Smooth muscle cell (in vitro differentiated cells): ENCODE data around the gene MTHFS. TPM values are rescaled to one million over a fixed set of nuclear protein-coding genes. Genes with fewer than 3 reads are reported as not detected.

Source experiments
- DNase-seq: peaks from one replicate; lab custom pipeline; 2025; ENCODE audit not compliant: unreplicated experiment; lab: John Stamatoyannopoulos, UW
- H2AFZ ChIP-seq: fragments of 200-600 bp; sonication (generic); 2 replicates; pipeline ENCODE4 v1.6.0; 2016; ENCODE audit warnings: antibody characterized with exemption, low read depth, mild to moderate bottlenecking
- H3F3A ChIP-seq: fragments of 200-600 bp; sonication (generic); 2 replicates; pipeline ENCODE4 v1.6.0; 2017; ENCODE audit warnings: antibody characterized with exemption, low read depth
- H3K27ac ChIP-seq: fragments of 200-600 bp; sonication (generic); 2 replicates; pipeline ENCODE4 v1.5.1; 2016; ENCODE audit warnings: low read depth, mild to moderate bottlenecking
- H3K27me3 ChIP-seq: fragments of 200-600 bp; sonication (generic); 2 replicates; pipeline ENCODE4 v1.6.1; 2016; ENCODE audit warnings: low read depth, mild to moderate bottlenecking
- H3K36me3 ChIP-seq: fragments of 200-600 bp; sonication (generic); 2 replicates; pipeline ENCODE4 v1.5.1; 2016; ENCODE audit warnings: low read depth
- H3K4me1 ChIP-seq: fragments of 200-600 bp; sonication (generic); 2 replicates; pipeline ENCODE4 v1.5.1; 2016; ENCODE audit warnings: low read depth
- H3K4me2 ChIP-seq: fragments of 200-600 bp; sonication (generic); 2 replicates; pipeline ENCODE4 v1.6.0; 2016; ENCODE audit warnings: mild to moderate bottlenecking
- H3K4me3 ChIP-seq: fragments of 200-600 bp; sonication (generic); 2 replicates; pipeline ENCODE4 v1.5.1; 2016; ENCODE audit warnings: mild to moderate bottlenecking
- H3K79me2 ChIP-seq: fragments of 200-600 bp; sonication (generic); 2 replicates; pipeline ENCODE4 v1.6.0; 2016; ENCODE audit warnings: low read depth, mild to moderate bottlenecking
- H3K9ac ChIP-seq: fragments of 200-600 bp; sonication (generic); 2 replicates; pipeline ENCODE4 v1.6.0; 2016; ENCODE audit warnings: low read depth
- H3K9me3 ChIP-seq: fragments of 200-600 bp; sonication (generic); replicated peaks from 2 replicates; pipeline ENCODE4 v1.5.1; 2016; ENCODE audit warnings: low read depth
- H4K20me1 ChIP-seq: fragments of 200-600 bp; sonication (generic); 2 replicates; pipeline ENCODE4 v1.6.0; 2016; ENCODE audit warnings: low read depth
- WGBS: methylation state at CpG from one replicate; pipeline ENCODE4 v1.1.7; 2016; ENCODE audit warnings: low lambda C conversion rate; 5-methylcytosine and 5-hydroxymethylcytosine counted together
- polyA plus RNA-seq: library from polyadenylated mRNA; unstranded; fragments of >200 nt; fragmentation: Nextera tagmentation; extraction: Ambion mirVana; gene quantifications from 2 replicates; pipeline ENCODE4 v1.2.1, GENCODE V29; 2016
- total RNA-seq: library from RNA; depleted of rRNA; stranded (reverse); fragments of >200 nt; gene quantifications from 2 replicates; pipeline ENCODE4 v1.2.3, GENCODE V29; 2014
- TF ChIP-seq, protein P1 (sequence below): fragments of 200-600 bp; sonication (generic); IDR thresholded peaks from 2 replicates; pipeline ENCODE4 v1.5.1; 2017; ENCODE audit warnings: borderline replicate concordance, mild to moderate bottlenecking, antibody characterized with exemption; ENCODE audit not compliant: insufficient read depth, poor library complexity, severe bottlenecking

The MTHFS gene
- total and polyA plus RNA-seq, 2 experiments from 2014 or later: 46.7 to 64.8 TPM

DNA sequence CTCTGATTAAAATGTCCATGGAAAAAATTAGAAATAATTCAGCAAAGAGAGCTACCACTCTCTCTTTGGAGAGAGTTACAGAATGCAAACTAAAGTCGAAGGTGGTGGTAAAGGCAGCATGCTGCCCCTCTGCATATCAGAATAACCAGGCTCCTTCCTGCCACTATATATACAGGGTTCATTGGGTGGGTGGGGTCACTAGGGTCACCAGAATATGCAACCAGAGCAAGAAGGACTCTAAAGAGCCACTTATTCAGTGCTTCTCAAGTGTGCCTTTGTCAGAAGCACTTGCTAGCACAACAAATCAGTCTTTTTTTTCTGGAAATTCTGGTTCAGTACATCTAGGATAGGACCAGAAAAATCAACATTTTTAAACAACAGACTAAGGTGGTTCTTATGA lies 70.0 kb downstream of the MTHFS start:
- WGBS: 95% methylated on average over 1 of the region's 1 CpG
- no peak for DNase-seq
- H3K9ac ChIP-seq: no peak overlapping the region

DNA sequence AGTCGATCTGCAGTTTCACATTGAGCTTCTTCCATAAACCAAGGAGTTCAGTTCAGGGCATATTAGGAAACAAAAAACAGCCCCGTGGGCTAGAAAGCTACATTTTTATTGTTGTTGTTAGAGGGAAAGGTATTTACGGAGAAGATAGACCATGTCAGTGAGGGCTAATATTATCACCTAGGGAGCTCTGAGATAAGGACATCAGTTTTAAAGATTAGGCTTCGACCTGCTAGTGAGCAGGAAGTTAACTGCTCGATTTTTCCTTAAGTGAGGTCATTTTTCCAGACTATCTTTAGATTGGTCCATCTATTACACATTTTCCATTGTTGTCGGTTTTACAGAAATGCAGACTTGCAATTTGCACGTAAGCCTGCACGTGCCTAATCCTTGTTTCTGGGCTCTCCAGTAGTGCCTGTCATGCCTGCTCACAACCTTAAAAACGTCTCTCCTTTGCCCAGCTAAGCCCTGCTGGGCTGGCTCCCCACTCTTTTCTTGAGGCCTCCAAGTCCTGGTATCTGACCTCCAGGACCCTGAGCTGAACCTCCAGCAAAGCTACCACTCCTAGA lies 72.6 kb downstream of the MTHFS start:
- Histone ChIP-seq H3K4me1 (no peaks in the 10 kb centered on the region), H3K36me3 (no peaks in the 10 kb centered on the region), H3K9ac (no peak overlapping the region), H3K4me3 (no peak overlapping the region), H2AFZ (no peak overlapping the region), H3K79me2 (no peaks in the 10 kb centered on the region), H4K20me1 (no peaks in the 10 kb centered on the region), H3K27me3 (no peaks in the 10 kb centered on the region), H3K4me2 (no peak overlapping the region), H3K27ac (no peak overlapping the region), H3K9me3 (no peaks in the 10 kb centered on the region), H3F3A (no peaks in the 10 kb centered on the region)
- DNase-seq: no peak
- TF ChIP-seq, protein P1, sequence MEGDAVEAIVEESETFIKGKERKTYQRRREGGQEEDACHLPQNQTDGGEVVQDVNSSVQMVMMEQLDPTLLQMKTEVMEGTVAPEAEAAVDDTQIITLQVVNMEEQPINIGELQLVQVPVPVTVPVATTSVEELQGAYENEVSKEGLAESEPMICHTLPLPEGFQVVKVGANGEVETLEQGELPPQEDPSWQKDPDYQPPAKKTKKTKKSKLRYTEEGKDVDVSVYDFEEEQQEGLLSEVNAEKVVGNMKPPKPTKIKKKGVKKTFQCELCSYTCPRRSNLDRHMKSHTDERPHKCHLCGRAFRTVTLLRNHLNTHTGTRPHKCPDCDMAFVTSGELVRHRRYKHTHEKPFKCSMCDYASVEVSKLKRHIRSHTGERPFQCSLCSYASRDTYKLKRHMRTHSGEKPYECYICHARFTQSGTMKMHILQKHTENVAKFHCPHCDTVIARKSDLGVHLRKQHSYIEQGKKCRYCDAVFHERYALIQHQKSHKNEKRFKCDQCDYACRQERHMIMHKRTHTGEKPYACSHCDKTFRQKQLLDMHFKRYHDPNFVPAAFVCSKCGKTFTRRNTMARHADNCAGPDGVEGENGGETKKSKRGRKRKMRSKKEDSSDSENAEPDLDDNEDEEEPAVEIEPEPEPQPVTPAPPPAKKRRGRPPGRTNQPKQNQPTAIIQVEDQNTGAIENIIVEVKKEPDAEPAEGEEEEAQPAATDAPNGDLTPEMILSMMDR: no peak
- WGBS: 60% methylated on average over 9 of the region's 9 CpGs

More for the DNA sequence above, 70.0 kb downstream of the MTHFS start:
- Histone ChIP-seq H3K9me3 (no peaks in the 10 kb centered on the region), H3K4me3 (no peak overlapping the region), H3K27me3 (no peaks in the 10 kb centered on the region), H3K4me1 (no peaks in the 10 kb centered on the region), H3K27ac (no peak overlapping the region), H2AFZ (no peak overlapping the region), H3K79me2 (no peaks in the 10 kb centered on the region), H3K4me2 (no peak overlapping the region), H4K20me1 (no peaks in the 10 kb centered on the region), H3F3A (no peaks in the 10 kb centered on the region), H3K36me3 (no peaks in the 10 kb centered on the region)
- TF ChIP-seq, protein P1: no peak

DNA sequence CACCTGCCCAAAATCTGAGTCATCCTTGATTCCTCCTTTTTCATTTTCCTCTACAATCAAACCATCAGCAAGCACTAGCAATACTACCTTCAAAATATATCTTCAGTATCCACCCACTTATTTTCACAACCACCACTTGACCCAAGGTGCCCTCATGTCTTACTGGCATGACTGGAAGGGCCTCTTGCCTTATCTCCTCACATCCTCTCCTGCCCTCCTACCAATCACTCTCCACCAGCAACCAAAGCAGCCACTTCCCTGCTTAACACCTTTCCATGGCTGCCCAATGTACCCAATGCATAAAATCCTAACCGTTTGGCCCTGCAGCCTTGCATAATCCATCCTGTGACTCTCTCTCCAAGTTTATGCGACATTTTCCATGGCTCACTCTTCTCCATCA lies 76.0 kb downstream of the MTHFS start:
- no peaks in the 10 kb centered on the region for H3K9me3 ChIP-seq
- no peak overlapping the region for H3K4me3 ChIP-seq
- 88% methylated on average over 2 of the region's 2 CpGs for WGBS
- H3F3A ChIP-seq: no peaks in the 10 kb centered on the region
- no peaks in the 10 kb centered on the region for H3K27me3 ChIP-seq
- H4K20me1 ChIP-seq: no peaks in the 10 kb centered on the region
- TF ChIP-seq, protein P1: no peak
- no peak overlapping the region for H3K27ac ChIP-seq
- H3K79me2 ChIP-seq: no peaks in the 10 kb centered on the region
- H3K4me1 ChIP-seq: no peaks in the 10 kb centered on the region
- H3K4me2 ChIP-seq: no peak overlapping the region
- no peak overlapping the region for H3K9ac ChIP-seq
- H2AFZ ChIP-seq: no peak overlapping the region
- no peak for DNase-seq
- H3K36me3 ChIP-seq: no peaks in the 10 kb centered on the region

DNA sequence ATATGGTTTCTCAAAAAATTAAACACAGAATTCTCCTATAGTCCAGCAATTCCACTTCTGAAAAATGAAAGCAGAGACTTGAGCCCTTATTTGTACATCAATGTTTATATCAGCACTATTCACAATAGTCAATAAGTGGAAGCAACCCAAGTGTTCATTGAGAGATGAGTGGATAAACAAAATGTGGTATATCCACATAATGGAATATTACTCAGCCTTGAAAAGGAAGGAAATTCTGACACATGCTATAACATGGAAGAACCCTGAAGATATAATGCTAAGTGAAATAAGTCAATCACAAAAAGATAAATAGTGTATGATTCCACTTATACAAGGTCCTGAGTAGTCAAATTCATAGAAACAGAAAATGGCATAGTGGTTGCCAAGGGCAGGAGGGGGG lies 76.6 kb downstream of the MTHFS start:
- no peaks in the 10 kb centered on the region for H3K79me2 ChIP-seq
- H3K9me3 ChIP-seq: no peaks in the 10 kb centered on the region
- no peaks in the 10 kb centered on the region for H4K20me1 ChIP-seq
- no peaks in the 10 kb centered on the region for H3K36me3 ChIP-seq
- H3F3A ChIP-seq: no peaks in the 10 kb centered on the region
- TF ChIP-seq, protein P1: no peak
- H3K4me2 ChIP-seq: no peak overlapping the region
- no peak for DNase-seq
- H3K27me3 ChIP-seq: no peaks in the 10 kb centered on the region
- no peaks in the 10 kb centered on the region for H3K4me1 ChIP-seq
- H3K27ac ChIP-seq: no peak overlapping the region
- H2AFZ ChIP-seq: no peak overlapping the region
- H3K4me3 ChIP-seq: no peak overlapping the region
- H3K9ac ChIP-seq: no peak overlapping the region
